Panc1 (cell line): ENCODE data around the gene NME5. TPM values are rescaled to one million over a fixed set of nuclear protein-coding genes. Genes with fewer than 3 reads are reported as not detected.

Experiments
- ATAC-seq: fragments of 200-7000 bp; cut with Tn5 transposase; 2 replicates; pipeline ENCODE4 v1.9.1; 2020; ENCODE audit warnings: mild to moderate bottlenecking, moderate library complexity
- Bru-seq: library from RNA; stranded (reverse); fragments of 400-500 nt; gene quantifications from one replicate; lab custom pipeline; 2021; lab: Mats Ljungman, UMichigan
- BruChase-seq, 2 experiments: library from RNA; stranded (reverse); fragments of 400-500 nt; gene quantifications; one replicate each; lab custom pipeline; 2021; lab: Mats Ljungman, UMichigan
- BruUV-seq: library from RNA; stranded (reverse); fragments of 400-500 nt; replicated peaks from 2 replicates; lab custom pipeline; 2021; lab: Mats Ljungman, UMichigan
- CTCF ChIA-PET: fragments of 300-600 bp; sonication (Branson Sonifier 250); formaldehyde crosslinking; loops from one replicate; lab custom pipeline; 2022; ENCODE audit warnings: antibody characterized with exemption; lab: Charles Lee
- POLR2A ChIA-PET: fragments of 300-600 bp; sonication (Branson Sonifier 250); formaldehyde crosslinking; loops from one replicate; lab custom pipeline; 2022; ENCODE audit warnings: antibody characterized with exemption; lab: Charles Lee
- DNase-seq: peaks from one replicate; pipeline ENCODE4 v3.0.0-alpha.2; 2010; ENCODE audit warnings: low read depth, low spot score
- H3K27ac ChIP-seq: 2 replicates; pipeline ENCODE4 v1.5.1; 2011; ENCODE audit warnings: mild to moderate bottlenecking, low read length, inconsistent platforms
- H3K27me3 ChIP-seq: fragments of 200-500 bp; sonication (Bioruptor generic); 2 replicates; pipeline ENCODE4 v1.6.0; 2014; ENCODE audit warnings: low read length, inconsistent platforms; ENCODE audit not compliant: control insufficient read depth, insufficient read depth
- H3K36me3 ChIP-seq: fragments of 200-500 bp; sonication (Bioruptor generic); 2 replicates; pipeline ENCODE4 v1.5.1; 2014; ENCODE audit warnings: inconsistent platforms, mild to moderate bottlenecking, low read length, moderate library complexity; ENCODE audit not compliant: control insufficient read depth, insufficient read depth
- H3K4me1 ChIP-seq: 2 replicates; pipeline ENCODE4 v1.5.1; 2011; ENCODE audit warnings: inconsistent platforms, mild to moderate bottlenecking, low read length, moderate library complexity; ENCODE audit not compliant: control insufficient read depth, insufficient read depth
- H3K4me3 ChIP-seq, 2 experiments: 2 replicates each; pipeline ENCODE4 v1.5.1; 2011 to 2012; ENCODE audit warnings: low read depth in 2 of 2, low read length in 2 of 2, mild to moderate bottlenecking in 2 of 2, inconsistent platforms in 1 of 2, moderate library complexity in 1 of 2
- H3K9me3 ChIP-seq: fragments of 200-500 bp; sonication (Bioruptor generic); 2 replicates; pipeline ENCODE4 v1.5.1; 2014; ENCODE audit warnings: low read depth, mild to moderate bottlenecking, inconsistent platforms, low read length, moderate library complexity; ENCODE audit not compliant: control insufficient read depth, insufficient read depth
- CTCF ChIP-seq: fragments of 450-650 bp; IDR thresholded peaks from 2 replicates; pipeline ENCODE4 v1.5.1; 2017; ENCODE audit warnings: mild to moderate bottlenecking
- POLR2AphosphoS5 ChIP-seq: IDR thresholded peaks from 2 replicates; pipeline ENCODE4 v1.6.1; 2012; ENCODE audit warnings: mild to moderate bottlenecking, low read depth, low read length, moderate library complexity
- REST ChIP-seq, 2 experiments: IDR thresholded peaks; 2 replicates each; pipeline ENCODE4 v1.6.1; 2011 to 2012; ENCODE audit warnings: low read depth in 2 of 2, control low read depth in 1 of 2, low read length in 1 of 2, mild to moderate bottlenecking in 1 of 2, moderate library complexity in 1 of 2; ENCODE audit not compliant: insufficient read depth in 1 of 2
- SIN3A ChIP-seq: IDR thresholded peaks from 2 replicates; pipeline ENCODE4 v1.6.1; 2012; ENCODE audit warnings: low read depth, mild to moderate bottlenecking, low read length, moderate library complexity, borderline replicate concordance; ENCODE audit not compliant: insufficient read depth
- TCF7L2 ChIP-seq: IDR thresholded peaks from 2 replicates; pipeline ENCODE4 v1.6.1; 2011; ENCODE audit warnings: mild to moderate bottlenecking, low read depth, low read length, inconsistent platforms
- in situ Hi-C: cut with HindIII; loops from 2 replicates; pipeline ENCODE4 v1.10.0; 2016; ENCODE audit warnings: low sequenced_read_pairs, low pct_unique_long_range_greater_than_20kb
- intact Hi-C: fragments of 100-400 bp; cut with micrococcal nuclease; formaldehyde crosslinking; loops from one replicate; pipeline ENCODE4 v1.10.0; 2022; ENCODE audit not compliant: unreplicated experiment
- long read RNA-seq: library from polyadenylated mRNA; unstranded; transcript quantifications from one replicate; pipeline ENCODE4 v2.0.0, GENCODE V29; 2021; ENCODE audit not compliant: unreplicated experiment
- polyA plus RNA-seq: library from polyadenylated mRNA; unstranded; fragments of >200 nt; gene quantifications from one replicate; pipeline ENCODE4 v1.2.1, GENCODE V29; 2012; ENCODE audit warnings: missing spikeins; ENCODE audit not compliant: insufficient read length
- total RNA-seq: library from RNA; stranded (reverse); gene quantifications from one replicate; pipeline ENCODE4 v1.2.1, GENCODE V29; 2021; ENCODE audit not compliant: unreplicated experiment

NME5 gene, protein sequence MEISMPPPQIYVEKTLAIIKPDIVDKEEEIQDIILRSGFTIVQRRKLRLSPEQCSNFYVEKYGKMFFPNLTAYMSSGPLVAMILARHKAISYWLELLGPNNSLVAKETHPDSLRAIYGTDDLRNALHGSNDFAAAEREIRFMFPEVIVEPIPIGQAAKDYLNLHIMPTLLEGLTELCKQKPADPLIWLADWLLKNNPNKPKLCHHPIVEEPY
- 1.7 TPM for total RNA-seq
- polyA plus RNA-seq: 1.0 TPM
- percentile 39 among the genes with signal in this experiment for Bru-seq, nascent RNA
- percentile 42 among the genes with signal in this experiment for BruChase-seq, experiment 1, labeled RNA remaining after a 2-hour chase
- percentile 41 among the genes with signal in this experiment for BruChase-seq, experiment 2, labeled RNA remaining after a 6-hour chase
- long read RNA-seq, partial matches to known transcripts: 0 of 2 reads
- long read RNA-seq, other reads (novel, unspliced or antisense): 2 of 2 reads

GRCh38 chr5:138138949-138139780 lies at the start of gene NME5:
Gene NME5, minus strand, starts transcription at chr5:138139428. Its CDS starts 648 bp downstream, at chr5:138138780.
- CTCF ChIA-PET: no interaction called here
- Histone ChIP-seq H3K4me1 (peaks cover 4% of the 10 kb centered on the region; the same call in 1 of the 2 replicates), H3K36me3 (no peaks in the 10 kb centered on the region), H3K27ac (no peak within 1 kb of the TSS), H3K9me3 (no peaks in the 10 kb centered on the region), H3K27me3 (no peaks in the 10 kb centered on the region), H3K4me3 (peak within 1 kb of the TSS; percentile 65 to 77)
- ATAC-seq (peak; percentile 96), DNase-seq (no peak)
- no TSS peak for BruUV-seq
- in situ Hi-C loops (no loop called here), intact Hi-C loops (no loop called here)
- POLR2A ChIA-PET: no interaction called here
- TF ChIP-seq SIN3A (peak; percentile 79; the same call in 1 of the 2 replicates), POLR2AphosphoS5 (no peak)

DNA sequence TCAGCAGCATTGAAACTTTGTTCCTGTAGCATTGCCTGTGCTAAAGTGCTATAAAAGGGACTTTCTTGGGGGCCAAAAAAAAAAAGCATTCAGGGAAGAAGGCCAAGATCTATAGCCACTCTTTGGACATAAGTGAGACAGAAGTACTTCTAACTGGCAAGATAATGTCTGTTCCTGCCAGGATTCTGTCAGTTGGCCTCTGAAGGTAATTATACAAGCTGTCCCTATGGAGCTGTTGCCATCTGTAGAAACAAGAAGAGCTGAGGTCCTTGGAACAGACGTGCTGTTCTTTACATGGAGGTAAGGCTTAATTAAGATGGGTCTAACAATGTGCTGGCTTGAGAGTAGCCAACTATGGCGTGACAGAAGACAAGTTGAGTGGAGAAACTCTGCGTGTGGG lies 49.4 kb upstream of the NME5 start:
- POLR2A ChIA-PET: interaction anchor here (0.6 to 0.9 kb wide), 2 partner anchors 10 kb away, joined by 3 read pairs; partner anchors contain the start of gene KIF20A
- CTCF ChIA-PET: no interaction called here

More for the DNA sequence above, 49.4 kb upstream of the NME5 start:
- intact Hi-C loops: loop anchor here (10.0 kb wide), 1 partner anchor 226 kb away; no protein-coding TSS in a partner anchor
- in situ Hi-C loops: no loop called here
- no peak for TF ChIP-seq TCF7L2
- TF ChIP-seq SIN3A: no peak
- no peak for TF ChIP-seq REST (IDR thresholded peaks at IDR 0.05; ENCODE audit: insufficient read depth in 1 of 2, low read depth in 2 of 2, low read length in 1 of 2)
- TF ChIP-seq POLR2AphosphoS5: no peak
- TF ChIP-seq CTCF: no peak
- ATAC-seq (no peak), DNase-seq (no peak)
- no peak overlapping the region for H3K4me3 ChIP-seq
- no peak overlapping the region for H3K27ac ChIP-seq
- no peaks in the 10 kb centered on the region for H3K9me3 ChIP-seq
- no peaks in the 10 kb centered on the region for H3K27me3 ChIP-seq
- BruUV-seq: no TSS peak
- H3K4me1 ChIP-seq: no peaks in the 10 kb centered on the region
- peaks cover 47% of the 10 kb centered on the region for H3K36me3 ChIP-seq
